Osteocyte (in vitro differentiated cells): Measurements from ENCODE around the gene MEIOB. TPM values are rescaled to one million over a fixed set of nuclear protein-coding genes. Genes with fewer than 3 reads are reported as not detected.

Experiments used
- DNase-seq: peaks from one replicate; pipeline ENCODE4 v3.0.0; 2021; ENCODE audit warnings: mixed read lengths; ENCODE audit not compliant: unreplicated experiment; ENCODE audit errors: extremely low spot score
- H3K27ac Mint-ChIP-seq: one replicate; pipeline ENCODE4 v1.8.0; 2021; ENCODE audit warnings: mild to moderate bottlenecking, mixed read lengths; ENCODE audit not compliant: unreplicated experiment
- H3K27me3 Mint-ChIP-seq: one replicate; pipeline ENCODE4 v1.8.0; 2021; ENCODE audit warnings: mixed read lengths; ENCODE audit not compliant: unreplicated experiment
- H3K36me3 Mint-ChIP-seq: one replicate; pipeline ENCODE4 v1.8.0; 2021; ENCODE audit warnings: mixed read lengths; ENCODE audit not compliant: unreplicated experiment
- H3K4me1 Mint-ChIP-seq: one replicate; pipeline ENCODE4 v1.8.0; 2021; ENCODE audit warnings: mixed read lengths; ENCODE audit not compliant: unreplicated experiment
- H3K4me3 Mint-ChIP-seq: one replicate; pipeline ENCODE4 v1.8.0; 2021; ENCODE audit warnings: mild to moderate bottlenecking, moderate library complexity, mixed read lengths; ENCODE audit not compliant: unreplicated experiment
- H3K9me3 Mint-ChIP-seq: one replicate; pipeline ENCODE4 v1.8.0; 2021; ENCODE audit warnings: mixed read lengths; ENCODE audit not compliant: unreplicated experiment
- CTCF ChIP-seq: fragments of 200-600 bp; sonication (generic); IDR thresholded peaks from 2 replicates; pipeline ENCODE4 v1.5.0; 2021; ENCODE audit warnings: antibody characterized with exemption, mild to moderate bottlenecking, moderate library complexity
- total RNA-seq: library from RNA; stranded (reverse); gene quantifications from 2 replicates; pipeline ENCODE4 v1.2.1, GENCODE V29; 2021

The MEIOB gene
- total RNA-seq, 1 donor from 2014 or later = 1.2 TPM

DNA sequence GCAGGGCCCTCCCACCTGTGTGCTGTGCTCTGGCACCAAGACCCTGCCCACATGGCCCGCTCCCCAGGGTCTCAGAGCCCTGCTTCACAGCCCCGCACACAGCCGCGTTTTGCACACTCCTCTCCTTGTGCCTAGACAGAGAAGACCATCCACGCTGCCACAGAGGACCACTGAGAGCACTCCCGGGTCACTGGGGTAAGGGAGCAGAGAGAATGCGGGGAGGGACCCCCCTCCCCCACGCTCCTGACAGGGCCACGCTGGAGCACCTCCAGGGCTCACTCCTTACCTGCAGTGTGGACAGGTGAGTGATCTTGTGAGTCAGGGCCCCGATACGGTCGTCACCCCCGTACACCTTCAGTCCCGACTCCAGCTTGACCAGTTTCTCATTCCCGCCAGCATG lies 52.4 kb downstream of the MEIOB start:
- H3K27ac Mint-ChIP-seq = no peak overlapping the region
- no peak for TF ChIP-seq CTCF
- no peaks in the 10 kb centered on the region for H3K9me3 Mint-ChIP-seq
- H3K4me3 Mint-ChIP-seq = no peak overlapping the region
- peaks cover 10% of the 10 kb centered on the region for H3K4me1 Mint-ChIP-seq
- DNase-seq = no peak
- H3K27me3 Mint-ChIP-seq = no peaks in the 10 kb centered on the region
- peaks cover 7% of the 10 kb centered on the region for H3K36me3 Mint-ChIP-seq

DNA sequence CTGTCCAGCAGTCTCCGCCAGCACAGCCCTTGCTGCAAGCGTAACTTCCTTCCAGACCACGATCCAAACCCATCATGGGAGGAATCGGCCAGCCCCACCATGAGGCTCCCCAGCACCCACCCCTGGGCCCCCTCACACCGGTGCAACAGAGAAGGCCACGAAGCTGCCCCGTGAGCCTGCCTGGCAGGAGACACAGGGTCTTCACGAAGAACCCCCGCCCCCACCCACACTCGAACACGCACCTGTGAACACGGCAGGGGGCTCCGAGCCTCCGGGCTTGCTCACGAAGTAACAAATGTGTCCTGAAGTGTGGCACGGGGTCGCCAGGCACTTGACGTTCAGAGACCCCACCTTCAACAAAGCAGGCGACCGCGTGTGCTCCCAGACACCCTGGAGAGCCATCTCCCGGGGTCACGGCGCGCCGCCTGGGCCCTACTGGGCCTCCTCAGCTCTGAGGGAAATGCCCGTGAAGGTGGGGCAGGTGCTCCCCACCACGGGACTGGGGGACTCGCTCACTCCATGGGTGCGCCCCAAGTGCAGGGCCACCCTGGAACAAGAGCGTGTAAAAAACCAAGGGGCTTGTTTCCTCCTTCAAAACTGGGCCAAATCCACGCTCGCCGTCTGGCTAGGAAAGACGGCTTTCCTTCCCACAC lies 53.0 kb downstream of the MEIOB start:
- Mint-ChIP-seq H3K36me3 (peaks cover 7% of the 10 kb centered on the region), H3K27ac (no peak overlapping the region), H3K9me3 (no peaks in the 10 kb centered on the region), H3K4me1 (peaks cover 4% of the 10 kb centered on the region), H3K4me3 (no peak overlapping the region), H3K27me3 (no peaks in the 10 kb centered on the region)
- no peak for DNase-seq
- no peak for TF ChIP-seq CTCF

DNA sequence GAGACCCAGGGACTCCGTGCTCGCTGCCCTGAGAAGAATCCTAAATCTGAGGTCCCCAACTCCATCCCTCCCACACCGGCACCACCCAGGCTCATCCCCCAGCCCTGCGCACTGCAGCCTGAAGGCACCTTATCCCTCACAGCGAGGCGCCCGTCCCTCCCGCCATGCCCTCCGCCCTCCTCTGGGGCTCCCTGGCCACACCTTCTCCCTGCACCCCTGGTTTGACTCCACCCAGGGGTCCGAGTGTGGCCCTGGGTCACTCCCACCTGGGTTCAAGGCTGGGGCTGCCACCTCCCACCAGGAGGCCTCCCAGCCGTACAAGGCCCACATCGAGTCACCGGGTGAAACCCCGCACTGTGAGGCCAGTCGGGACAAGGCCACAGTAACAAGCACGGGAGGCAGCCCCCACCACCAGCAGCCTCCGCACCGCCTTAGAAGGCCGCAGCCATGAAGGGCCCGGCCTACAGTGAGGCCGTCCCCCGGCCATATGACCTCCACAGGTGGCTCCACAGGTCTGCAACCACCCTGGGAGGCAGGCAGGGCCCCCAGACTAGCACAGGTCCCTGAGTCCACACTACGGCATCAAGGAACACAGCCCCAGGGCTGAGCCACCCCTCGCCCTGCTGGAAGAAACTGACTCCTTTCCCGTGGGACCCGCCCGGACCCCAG lies 53.6 kb downstream of the MEIOB start:
- H3K27ac Mint-ChIP-seq = no peak overlapping the region
- no peak for TF ChIP-seq CTCF
- no peaks in the 10 kb centered on the region for H3K4me1 Mint-ChIP-seq
- no peak for DNase-seq
- no peaks in the 10 kb centered on the region for H3K9me3 Mint-ChIP-seq
- H3K36me3 Mint-ChIP-seq = peaks cover 11% of the 10 kb centered on the region
- no peaks in the 10 kb centered on the region for H3K27me3 Mint-ChIP-seq
- H3K4me3 Mint-ChIP-seq = no peak overlapping the region

DNA sequence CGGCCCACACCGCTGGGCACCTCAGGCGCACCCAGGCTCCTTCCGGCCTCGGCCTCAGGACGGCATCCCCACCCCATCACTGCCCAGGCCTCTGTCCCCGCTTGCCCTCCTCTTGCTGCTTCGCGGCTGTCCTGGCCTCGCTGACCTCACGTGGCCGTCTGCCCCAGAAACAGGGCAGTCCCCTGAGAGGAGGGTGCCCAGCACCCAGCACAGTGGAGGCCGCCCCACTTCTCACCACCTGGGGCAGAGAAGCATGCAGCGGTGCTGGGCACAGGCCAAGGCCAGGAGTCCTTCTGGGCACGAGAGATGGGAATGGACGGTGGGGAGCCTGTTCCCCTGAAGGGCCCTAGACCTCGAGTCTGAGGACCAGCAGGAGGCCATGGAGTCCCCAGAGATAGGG lies 54.2 kb downstream of the MEIOB start:
- TF ChIP-seq CTCF = no peak
- H3K27ac Mint-ChIP-seq = no peak overlapping the region

DNA sequence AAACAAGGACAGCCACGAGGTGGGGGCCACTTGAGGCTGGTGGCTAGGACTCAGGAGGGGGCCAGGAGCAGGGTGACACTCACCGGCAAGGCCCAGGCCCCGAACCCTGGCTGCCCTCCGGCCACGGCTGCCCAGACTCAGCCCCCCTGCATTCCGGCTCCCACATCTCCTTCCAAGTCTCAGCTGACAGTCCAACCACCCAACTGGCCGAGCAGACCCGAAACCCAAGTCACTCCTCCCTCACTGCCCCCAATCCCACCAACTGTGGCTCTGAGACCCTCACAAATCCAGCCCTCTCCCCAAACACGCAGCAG lies 54.7 kb downstream of the MEIOB start:
- DNase-seq = no peak
- Mint-ChIP-seq H3K27me3 (no peaks in the 10 kb centered on the region), H3K9me3 (no peaks in the 10 kb centered on the region), H3K4me3 (no peak overlapping the region), H3K36me3 (peaks cover 13% of the 10 kb centered on the region), H3K27ac (no peak overlapping the region), H3K4me1 (peaks cover 10% of the 10 kb centered on the region)
- TF ChIP-seq CTCF = no peak

More for the DNA sequence above, 54.2 kb downstream of the MEIOB start:
- Mint-ChIP-seq H3K4me1 (peaks cover 6% of the 10 kb centered on the region), H3K27me3 (no peaks in the 10 kb centered on the region), H3K9me3 (no peaks in the 10 kb centered on the region), H3K4me3 (no peak overlapping the region), H3K36me3 (peaks cover 13% of the 10 kb centered on the region)
- no peak for DNase-seq
